GM12801 (cell line): ENCODE measurements around the gene ARHGAP27.

Experiments used
- TF ChIP-seq, protein P1 (sequence below): IDR thresholded peaks from one replicate; pipeline ENCODE4 v1.5.1; 2011; ENCODE audit warnings: control low read depth; ENCODE audit not compliant: insufficient read length; ENCODE audit errors: extremely low read depth

The ARHGAP27 gene

DNA sequence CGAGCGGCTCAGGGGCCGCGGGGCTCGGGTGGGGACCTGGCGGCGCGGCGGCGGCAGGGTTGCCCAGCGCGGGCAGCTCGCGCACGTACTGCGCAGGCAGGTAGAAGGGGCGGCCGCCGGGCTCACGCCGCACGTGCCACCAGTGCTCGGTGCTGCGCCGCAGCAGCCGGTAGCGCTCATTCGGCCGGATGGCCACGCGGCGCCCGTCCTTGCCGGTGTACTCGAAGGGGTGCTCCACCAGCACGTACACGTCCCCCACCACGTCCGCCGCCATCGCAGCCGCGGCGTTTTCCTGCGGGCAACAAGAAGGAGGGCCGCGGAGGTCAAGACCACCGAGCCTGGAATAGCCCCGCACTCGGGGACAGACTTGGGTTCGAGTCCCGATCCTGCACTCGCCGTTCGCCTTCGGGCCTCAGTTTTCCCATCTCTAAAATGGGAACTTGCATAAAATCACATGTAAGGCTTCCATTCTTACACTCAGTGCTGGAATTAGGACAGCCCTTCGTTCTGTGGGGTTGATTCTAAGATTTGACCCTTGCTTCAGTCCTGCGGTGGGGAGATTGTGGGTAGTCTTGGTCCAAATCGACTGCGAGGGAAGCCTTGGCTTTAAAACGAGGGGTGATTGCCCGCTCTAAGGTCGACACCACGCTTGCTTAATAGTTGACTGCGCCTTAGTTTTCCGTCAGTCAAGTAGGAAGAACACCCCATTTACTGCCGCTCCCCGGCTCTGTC, 2.5 kb downstream of the ARHGAP27 start:
- TF ChIP-seq, protein P1, sequence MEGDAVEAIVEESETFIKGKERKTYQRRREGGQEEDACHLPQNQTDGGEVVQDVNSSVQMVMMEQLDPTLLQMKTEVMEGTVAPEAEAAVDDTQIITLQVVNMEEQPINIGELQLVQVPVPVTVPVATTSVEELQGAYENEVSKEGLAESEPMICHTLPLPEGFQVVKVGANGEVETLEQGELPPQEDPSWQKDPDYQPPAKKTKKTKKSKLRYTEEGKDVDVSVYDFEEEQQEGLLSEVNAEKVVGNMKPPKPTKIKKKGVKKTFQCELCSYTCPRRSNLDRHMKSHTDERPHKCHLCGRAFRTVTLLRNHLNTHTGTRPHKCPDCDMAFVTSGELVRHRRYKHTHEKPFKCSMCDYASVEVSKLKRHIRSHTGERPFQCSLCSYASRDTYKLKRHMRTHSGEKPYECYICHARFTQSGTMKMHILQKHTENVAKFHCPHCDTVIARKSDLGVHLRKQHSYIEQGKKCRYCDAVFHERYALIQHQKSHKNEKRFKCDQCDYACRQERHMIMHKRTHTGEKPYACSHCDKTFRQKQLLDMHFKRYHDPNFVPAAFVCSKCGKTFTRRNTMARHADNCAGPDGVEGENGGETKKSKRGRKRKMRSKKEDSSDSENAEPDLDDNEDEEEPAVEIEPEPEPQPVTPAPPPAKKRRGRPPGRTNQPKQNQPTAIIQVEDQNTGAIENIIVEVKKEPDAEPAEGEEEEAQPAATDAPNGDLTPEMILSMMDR: no peak

DNA sequence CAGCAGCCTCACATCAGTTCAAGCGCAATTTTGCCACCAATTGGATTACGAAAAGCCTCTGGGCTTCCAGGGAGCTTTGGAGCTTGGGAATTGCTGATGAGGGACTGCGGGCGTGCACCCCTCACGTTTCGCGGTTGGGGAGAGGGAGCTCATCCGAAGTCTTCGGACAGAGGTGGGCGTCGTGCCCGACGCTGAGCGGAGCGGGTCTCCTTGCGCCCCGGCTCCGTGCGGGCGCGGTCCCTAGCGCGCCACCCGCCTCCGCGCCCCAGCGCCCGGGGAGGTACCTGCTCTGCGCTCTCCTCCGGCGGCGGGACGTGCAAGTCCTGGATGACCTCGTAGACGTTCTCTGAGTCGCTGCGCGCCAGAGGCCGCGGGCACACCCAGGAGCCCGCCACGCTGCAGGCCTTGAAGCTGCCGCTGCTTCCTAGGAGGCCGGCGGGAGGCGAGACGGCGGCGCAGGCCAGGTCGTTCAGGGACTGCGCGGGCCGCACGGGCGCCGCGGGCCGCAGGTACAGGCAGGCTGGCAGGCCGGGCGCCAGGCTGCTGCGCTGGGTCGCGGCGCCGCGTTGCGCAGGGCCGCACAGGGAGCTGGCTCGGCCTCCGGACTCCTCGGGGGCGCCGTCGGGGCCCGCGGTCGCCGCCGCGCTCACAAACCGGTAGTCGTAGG, 3.2 kb downstream of the ARHGAP27 start:
- TF ChIP-seq, protein P1: no peak

DNA sequence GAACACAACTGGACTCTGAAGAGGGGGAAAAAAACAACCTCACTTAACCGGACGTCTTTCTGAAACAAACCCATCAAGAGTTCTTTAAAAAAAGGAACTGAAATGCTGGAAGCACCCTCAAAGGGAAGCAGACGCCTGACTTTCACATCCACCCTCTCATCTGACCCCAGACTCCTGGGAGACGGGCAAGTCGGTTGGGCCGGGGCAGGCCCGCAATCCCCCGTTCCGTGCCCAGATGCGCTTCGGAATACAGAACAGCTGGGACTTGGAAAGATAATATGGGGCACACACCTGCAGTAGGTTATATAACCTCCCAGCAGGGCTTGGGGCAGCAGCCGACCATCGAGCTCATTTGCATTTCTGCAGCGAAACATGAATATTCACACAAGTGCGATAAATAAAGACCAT, 3.7 kb downstream of the ARHGAP27 start:
- TF ChIP-seq, protein P1: no peak

DNA sequence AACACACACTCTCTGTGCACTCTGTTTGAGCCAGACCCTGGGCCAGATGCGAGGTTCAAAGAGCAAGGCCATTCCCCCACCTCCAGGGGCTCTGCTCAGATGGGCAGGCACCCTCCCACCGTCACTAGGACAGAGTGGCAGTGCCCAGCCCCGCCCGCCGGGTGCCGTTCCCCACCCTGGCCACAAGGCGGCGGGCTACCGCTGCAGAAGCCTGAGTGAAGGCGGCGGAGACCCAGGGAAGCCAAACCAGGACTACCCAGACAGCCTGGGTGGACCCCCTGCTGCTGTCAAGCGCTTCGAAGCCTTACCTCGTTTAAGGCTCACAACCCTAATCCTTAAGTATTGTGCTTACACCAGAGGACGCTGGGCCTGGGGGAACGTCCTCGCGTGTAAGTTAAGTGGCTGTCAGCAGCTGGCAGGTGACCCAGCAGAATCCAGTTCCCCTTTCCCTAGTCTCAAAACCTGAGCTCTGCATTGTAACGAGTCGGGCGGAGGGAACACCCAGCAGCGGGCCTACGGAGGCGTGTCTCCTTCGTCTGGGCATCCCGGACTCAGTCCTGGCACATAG, 4.5 kb downstream of the ARHGAP27 start:
- TF ChIP-seq, protein P1: peak; percentile 20

DNA sequence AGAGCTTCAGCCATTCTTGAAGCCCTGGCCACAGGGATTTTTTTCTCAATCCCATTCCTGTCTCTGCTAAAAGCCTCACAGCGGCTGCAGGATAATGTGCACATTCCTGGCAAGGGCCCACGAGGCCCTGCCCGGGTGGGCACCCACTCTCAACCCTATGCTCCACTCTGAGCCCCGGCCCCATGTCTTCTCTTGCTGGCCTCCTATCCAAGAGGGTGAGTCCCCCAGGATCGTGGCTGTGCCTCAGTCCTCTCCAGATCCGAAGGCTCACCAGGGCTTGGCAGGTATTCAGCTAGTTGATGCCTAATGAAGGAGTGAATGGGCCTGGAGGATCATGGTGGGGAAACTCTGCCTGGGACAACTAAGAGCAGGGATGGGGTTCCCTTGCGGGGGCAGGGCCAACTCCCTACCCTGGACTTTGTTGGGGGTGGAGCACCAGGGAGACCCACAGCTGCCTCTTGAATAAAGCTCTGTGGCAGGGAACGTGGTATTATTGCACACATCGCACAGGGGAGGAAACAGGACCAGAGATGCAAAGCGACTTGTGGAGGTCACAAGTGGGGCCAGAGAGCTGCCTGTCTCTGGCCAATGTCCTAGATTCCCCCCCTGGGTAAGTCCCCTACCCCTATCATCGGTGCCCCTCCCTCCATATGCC, 5.4 kb downstream of the ARHGAP27 start:
- TF ChIP-seq, protein P1: no peak

DNA sequence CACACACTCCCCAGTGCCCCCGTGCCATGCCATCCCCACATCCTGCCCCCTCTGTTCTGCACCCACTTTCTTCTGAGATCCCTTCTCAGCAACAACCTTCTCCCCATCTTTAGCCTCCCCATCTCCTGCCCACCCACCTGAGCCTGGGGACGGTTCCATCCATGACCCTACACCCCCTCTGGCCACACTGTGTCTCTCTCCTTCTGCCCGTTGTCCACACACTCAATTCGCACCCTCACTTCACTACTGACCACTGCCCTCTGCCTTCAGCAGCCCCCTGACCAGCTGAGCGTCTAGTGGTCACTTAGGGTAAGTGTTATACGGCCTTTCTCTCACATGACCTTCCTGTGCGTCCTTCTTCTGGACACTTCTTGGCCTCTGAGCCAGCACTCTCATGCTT, 6.1 kb downstream of the ARHGAP27 start:
- TF ChIP-seq, protein P1: no peak

DNA sequence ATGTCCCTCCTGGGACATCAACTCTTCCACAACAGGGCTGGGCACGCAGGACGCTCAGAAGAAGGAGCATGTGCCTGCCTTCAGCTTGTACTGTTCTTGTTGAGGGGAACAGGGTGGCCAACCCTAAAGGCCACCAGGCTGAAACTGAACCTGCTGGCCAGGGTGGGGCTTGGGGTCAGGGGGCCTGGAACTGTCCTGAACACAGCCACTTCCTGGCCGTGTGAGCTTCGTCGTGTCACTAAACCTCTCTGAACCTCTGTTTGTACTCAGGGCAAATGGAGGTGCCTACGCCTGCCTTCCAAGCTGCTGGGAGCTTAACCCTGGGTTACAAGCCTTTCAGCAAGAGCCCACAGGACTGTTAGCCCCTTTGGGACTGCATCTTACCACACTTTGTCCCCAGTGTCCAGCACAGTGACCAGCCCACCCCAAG, 6.7 kb downstream of the ARHGAP27 start:
- TF ChIP-seq, protein P1: no peak
